Measurements from ENCODE around the gene MED27.

Gene MED27, protein sequence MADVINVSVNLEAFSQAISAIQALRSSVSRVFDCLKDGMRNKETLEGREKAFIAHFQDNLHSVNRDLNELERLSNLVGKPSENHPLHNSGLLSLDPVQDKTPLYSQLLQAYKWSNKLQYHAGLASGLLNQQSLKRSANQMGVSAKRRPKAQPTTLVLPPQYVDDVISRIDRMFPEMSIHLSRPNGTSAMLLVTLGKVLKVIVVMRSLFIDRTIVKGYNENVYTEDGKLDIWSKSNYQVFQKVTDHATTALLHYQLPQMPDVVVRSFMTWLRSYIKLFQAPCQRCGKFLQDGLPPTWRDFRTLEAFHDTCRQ

DNA sequence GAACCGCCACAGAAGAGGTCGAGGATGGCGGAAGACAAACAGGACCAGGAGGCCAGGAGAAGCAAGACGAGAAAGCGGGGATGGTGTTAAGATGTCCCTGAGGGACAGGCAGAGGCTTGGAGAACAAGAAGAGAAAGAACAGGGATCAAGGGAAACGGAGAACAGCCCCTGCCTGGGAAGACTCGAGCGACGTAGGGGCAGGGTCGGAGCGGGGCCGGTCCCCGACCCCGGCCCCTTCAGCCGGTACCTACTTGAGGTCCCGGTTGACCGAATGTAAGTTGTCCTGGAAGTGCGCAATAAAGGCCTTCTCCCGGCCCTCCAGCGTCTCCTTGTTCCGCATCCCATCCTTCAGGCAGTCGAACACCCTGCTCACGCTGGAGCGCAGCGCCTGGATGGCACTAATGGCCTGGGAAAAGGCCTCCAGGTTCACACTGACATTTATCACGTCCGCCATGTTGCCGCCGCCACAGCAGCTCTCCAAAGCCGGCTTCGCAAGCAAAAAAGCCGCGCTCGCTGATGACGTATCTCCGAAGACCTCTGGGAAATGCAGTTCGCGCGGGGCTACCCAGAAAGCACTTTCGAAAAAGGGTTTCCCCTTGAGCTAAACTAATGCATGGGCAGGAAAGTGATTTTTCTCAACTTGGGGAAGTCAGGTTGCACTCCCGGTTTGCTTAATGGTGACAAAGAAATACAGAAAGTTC, at the start of gene MED27:
Gene MED27, minus strand, starts transcription at position 477 of the 701 bp plus-strand sequence. Its CDS starts 23 bp downstream, at position 454.
- Mint-ChIP-seq H3K4me1 (peaks cover 45% of the 10 kb centered on the region), H3K4me3 (peak within 1 kb of the TSS; percentile 99), H3K36me3 (peaks cover 12% of the 10 kb centered on the region), H3K9me3 (no peaks in the 10 kb centered on the region), H3K27ac (peak within 1 kb of the TSS; percentile 97), H3K27me3 (no peaks in the 10 kb centered on the region)

GRCh38 chr9:132127888-132128534, 48.3 kb upstream of the MED27 start:
- H3K4me1 Mint-ChIP-seq = peaks cover 13% of the 10 kb centered on the region
- no peaks in the 10 kb centered on the region for H3K36me3 Mint-ChIP-seq
- no peak overlapping the region for H3K27ac Mint-ChIP-seq
- no peak overlapping the region for H3K4me3 Mint-ChIP-seq
- no peaks in the 10 kb centered on the region for H3K9me3 Mint-ChIP-seq
- peaks cover 45% of the 10 kb centered on the region for H3K27me3 Mint-ChIP-seq

DNA sequence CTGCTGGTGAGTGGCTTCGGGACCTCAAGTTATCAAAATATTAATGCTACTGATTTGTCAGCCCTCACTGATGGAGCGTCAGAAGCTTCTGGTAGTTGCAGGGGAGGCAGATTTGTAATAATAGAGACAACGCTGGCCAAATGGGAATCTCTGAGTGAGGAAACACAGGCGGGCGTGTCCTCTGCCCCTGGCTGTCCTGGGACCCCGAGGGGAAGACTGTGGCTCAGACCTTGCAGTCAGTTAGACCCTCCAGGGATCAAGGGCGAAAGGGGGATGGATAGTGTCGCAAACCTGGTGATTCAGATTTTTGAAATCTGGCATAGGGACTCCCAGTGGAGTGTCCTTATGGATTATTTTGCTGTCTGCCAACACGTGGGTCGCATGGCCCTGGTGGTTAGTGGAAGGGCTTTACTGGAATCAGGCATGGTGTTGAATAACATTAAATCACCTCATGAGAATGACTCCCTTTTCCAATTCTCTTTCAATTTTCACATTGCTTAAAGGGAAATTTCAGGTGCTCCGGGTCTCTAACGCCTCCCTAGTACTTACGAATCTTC, 47.1 kb upstream of the MED27 start:
- H3K4me3 Mint-ChIP-seq = peak overlapping the region; percentile 28
- H3K9me3 Mint-ChIP-seq = no peaks in the 10 kb centered on the region
- H3K27me3 Mint-ChIP-seq = peaks cover 47% of the 10 kb centered on the region
- no peak overlapping the region for H3K27ac Mint-ChIP-seq
- peaks cover 13% of the 10 kb centered on the region for H3K4me1 Mint-ChIP-seq
- no peaks in the 10 kb centered on the region for H3K36me3 Mint-ChIP-seq

DNA sequence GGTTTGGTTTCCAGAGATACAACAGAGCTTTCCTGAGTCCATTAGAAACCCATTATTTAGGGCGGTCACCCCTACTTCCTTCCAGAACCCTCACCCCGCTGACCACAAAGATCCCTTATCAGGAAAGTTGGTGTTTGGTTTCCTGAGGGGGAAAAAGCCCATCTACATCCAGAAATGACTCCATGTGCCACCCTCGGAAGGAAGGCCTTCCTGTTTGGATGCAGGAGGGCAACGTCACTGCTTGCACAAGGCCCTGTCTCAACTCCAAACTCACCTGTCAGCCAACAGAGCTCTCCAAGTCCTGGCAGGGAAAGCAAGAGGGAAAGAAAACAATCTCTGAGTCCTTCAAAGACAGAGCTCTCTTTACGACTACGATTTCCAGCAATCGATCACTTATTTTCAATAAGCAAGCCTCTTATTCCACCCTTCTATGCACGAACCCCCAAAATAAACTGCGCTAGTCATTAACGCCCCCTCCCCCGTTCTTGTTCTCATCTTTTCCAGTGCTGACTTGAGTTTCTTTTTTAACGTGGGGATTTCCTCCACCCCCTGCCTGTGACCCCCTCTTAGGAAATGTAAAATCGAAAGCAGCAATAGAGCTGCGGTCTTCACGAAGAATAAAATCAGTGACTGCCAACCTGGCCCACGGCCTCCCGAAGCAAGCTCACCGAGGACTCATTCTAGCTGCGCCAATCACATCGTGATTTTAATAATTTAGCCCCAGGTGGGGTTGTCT, 46.4 kb upstream of the MED27 start:
- H3K27ac Mint-ChIP-seq = peak overlapping the region; percentile 63

DNA sequence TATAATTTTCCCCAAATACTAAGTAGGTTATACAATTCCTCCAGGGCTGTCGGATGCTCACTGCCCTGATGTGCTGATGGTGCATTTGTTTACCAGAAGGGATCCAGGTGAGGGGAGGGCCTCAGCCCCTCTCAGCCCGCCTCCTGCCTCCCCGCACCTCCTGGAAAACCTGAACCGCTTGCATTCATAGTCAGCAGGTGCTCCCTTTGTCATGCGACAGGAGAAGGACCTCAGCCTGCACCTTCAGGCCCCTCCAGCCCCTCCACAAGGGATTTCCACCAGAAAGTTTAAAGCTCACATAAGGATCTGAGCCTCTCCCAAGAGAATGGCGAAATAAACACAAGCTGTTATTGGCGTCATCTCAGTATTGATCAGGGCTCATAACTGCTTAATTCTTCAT, 45.7 kb upstream of the MED27 start:
- H3K4me3 Mint-ChIP-seq = no peak overlapping the region
- no peak overlapping the region for H3K27ac Mint-ChIP-seq
- H3K4me1 Mint-ChIP-seq = peaks cover 13% of the 10 kb centered on the region
- no peaks in the 10 kb centered on the region for H3K9me3 Mint-ChIP-seq
- no peaks in the 10 kb centered on the region for H3K36me3 Mint-ChIP-seq
- peaks cover 52% of the 10 kb centered on the region for H3K27me3 Mint-ChIP-seq

More for the DNA sequence above, 46.4 kb upstream of the MED27 start:
- Mint-ChIP-seq H3K4me3 (peak overlapping the region; percentile 28), H3K36me3 (no peaks in the 10 kb centered on the region), H3K9me3 (no peaks in the 10 kb centered on the region), H3K27me3 (peaks cover 48% of the 10 kb centered on the region), H3K4me1 (peaks cover 13% of the 10 kb centered on the region)

GRCh38 chr9:132124800-132125199, 45.1 kb upstream of the MED27 start:
- Mint-ChIP-seq H3K4me3 (no peak overlapping the region), H3K36me3 (no peaks in the 10 kb centered on the region), H3K4me1 (peaks cover 13% of the 10 kb centered on the region), H3K9me3 (no peaks in the 10 kb centered on the region), H3K27ac (no peak overlapping the region), H3K27me3 (peaks cover 51% of the 10 kb centered on the region)

- no peak overlapping the region for H3K4me3 Mint-ChIP-seq
- peaks cover 5% of the 10 kb centered on the region for H3K4me1 Mint-ChIP-seq
- H3K27me3 Mint-ChIP-seq = peaks cover 49% of the 10 kb centered on the region
- H3K27ac Mint-ChIP-seq = no peak overlapping the region
- no peaks in the 10 kb centered on the region for H3K36me3 Mint-ChIP-seq
- no peaks in the 10 kb centered on the region for H3K9me3 Mint-ChIP-seq
These were observed 41.4 kb upstream of the MED27 start for GRCh38 chr9:132121021-132121420.

DNA sequence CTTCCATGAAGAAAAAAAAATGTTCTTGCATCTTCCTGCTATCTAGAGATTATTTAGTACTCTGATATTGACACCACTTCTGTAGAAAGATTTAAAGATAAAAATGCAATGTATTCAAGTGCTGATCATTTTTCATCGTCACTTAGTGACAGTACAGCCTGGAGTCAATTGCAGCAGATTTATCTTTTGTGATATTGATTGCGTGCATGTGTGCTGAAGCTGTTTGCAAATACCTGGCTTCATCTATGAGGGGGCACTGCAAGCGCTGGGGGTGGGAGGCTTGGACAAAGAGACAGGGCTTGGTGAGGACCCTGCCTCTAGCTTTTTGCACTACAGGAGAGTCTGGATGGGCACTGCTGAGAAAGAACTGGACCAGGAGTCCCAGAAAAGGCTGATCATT, 38.0 kb upstream of the MED27 start:
- H3K9me3 Mint-ChIP-seq = peaks cover 5% of the 10 kb centered on the region
- H3K27ac Mint-ChIP-seq = no peak overlapping the region
- peaks cover 46% of the 10 kb centered on the region for H3K27me3 Mint-ChIP-seq
- no peak overlapping the region for H3K4me3 Mint-ChIP-seq
- H3K4me1 Mint-ChIP-seq = no peaks in the 10 kb centered on the region
- H3K36me3 Mint-ChIP-seq = no peaks in the 10 kb centered on the region

DNA sequence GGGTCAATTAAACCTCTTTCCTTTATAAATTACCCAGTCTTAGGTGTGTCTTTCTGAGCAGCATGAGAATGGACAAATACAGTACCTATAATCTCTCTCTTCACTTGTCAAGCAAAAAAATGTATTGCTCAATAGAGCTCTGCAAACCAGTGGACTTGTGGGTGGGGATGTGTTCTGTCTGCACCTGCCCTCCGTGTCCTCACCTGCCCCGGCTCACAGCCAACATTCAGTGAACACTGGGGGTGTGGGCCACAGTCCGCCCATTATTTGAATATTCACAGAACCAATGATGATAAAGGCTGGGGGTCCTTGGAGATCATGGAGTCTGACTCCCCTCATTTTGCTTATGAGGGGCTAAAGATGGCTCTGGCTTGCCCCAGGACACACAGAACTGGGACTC, 36.9 kb upstream of the MED27 start:
- peaks cover 44% of the 10 kb centered on the region for H3K27me3 Mint-ChIP-seq
- H3K4me1 Mint-ChIP-seq = no peaks in the 10 kb centered on the region
- no peak overlapping the region for H3K27ac Mint-ChIP-seq
- H3K4me3 Mint-ChIP-seq = no peak overlapping the region
- no peaks in the 10 kb centered on the region for H3K36me3 Mint-ChIP-seq
- H3K9me3 Mint-ChIP-seq = peaks cover 5% of the 10 kb centered on the region

GRCh38 chr9:132114102-132114707, 34.5 kb upstream of the MED27 start:
- H3K9me3 Mint-ChIP-seq = peaks cover 5% of the 10 kb centered on the region
- H3K27ac Mint-ChIP-seq = no peak overlapping the region
- H3K4me3 Mint-ChIP-seq = no peak overlapping the region
- peaks cover 40% of the 10 kb centered on the region for H3K27me3 Mint-ChIP-seq
- H3K4me1 Mint-ChIP-seq = no peaks in the 10 kb centered on the region
- no peaks in the 10 kb centered on the region for H3K36me3 Mint-ChIP-seq

DNA sequence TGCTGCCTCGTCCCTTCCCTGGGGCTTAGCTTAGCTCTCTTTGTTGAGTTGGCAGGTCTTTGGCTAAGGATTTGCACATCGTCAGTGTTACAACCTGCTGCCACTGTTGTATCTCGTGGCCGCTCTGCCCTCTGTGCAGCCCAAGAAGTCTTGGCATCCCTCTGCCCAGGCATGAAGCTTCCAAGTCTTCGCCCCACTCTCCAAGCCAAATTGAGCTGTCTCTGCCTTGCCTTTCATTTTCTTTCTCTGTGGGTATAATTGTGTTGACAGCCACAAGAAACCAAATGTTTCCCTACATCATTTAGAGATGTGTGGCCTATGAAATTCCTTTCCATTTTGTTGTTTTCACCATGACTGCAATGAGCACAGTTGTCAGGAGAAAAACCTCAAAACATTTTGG, 29.6 kb upstream of the MED27 start:
- Mint-ChIP-seq H3K9me3 (peaks cover 4% of the 10 kb centered on the region), H3K27me3 (peaks cover 30% of the 10 kb centered on the region), H3K4me1 (no peaks in the 10 kb centered on the region), H3K4me3 (no peak overlapping the region), H3K36me3 (no peaks in the 10 kb centered on the region), H3K27ac (no peak overlapping the region)

DNA sequence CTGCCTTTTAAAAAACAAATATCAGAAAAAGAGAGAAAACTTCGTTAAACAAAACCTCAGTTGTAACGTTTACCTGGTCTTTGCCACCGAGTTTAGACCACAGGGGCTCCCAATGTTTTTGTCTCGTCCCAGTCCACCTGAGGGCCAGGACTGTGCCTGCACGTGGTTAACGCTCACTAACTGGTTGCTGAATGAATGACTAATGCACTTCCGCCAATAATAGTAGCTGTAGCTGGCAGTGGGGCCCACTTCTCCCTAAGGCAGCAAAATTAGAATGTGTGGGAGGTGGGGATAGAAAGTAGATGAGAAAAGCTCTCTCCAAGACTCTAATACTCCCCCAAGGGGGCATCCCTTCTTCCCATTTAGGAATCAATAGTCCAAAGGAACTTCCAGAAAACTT, 29.1 kb upstream of the MED27 start:
- Mint-ChIP-seq H3K4me3 (no peak overlapping the region), H3K27ac (no peak overlapping the region), H3K27me3 (peaks cover 25% of the 10 kb centered on the region), H3K4me1 (no peaks in the 10 kb centered on the region), H3K9me3 (no peaks in the 10 kb centered on the region), H3K36me3 (no peaks in the 10 kb centered on the region)

- peaks cover 27% of the 10 kb centered on the region for H3K27me3 Mint-ChIP-seq
- H3K36me3 Mint-ChIP-seq = no peaks in the 10 kb centered on the region
- H3K27ac Mint-ChIP-seq = no peak overlapping the region
- no peaks in the 10 kb centered on the region for H3K9me3 Mint-ChIP-seq
- no peaks in the 10 kb centered on the region for H3K4me1 Mint-ChIP-seq
- H3K4me3 Mint-ChIP-seq = no peak overlapping the region
These were observed 20.2 kb upstream of the MED27 start for GRCh38 chr9:132099741-132100407.

- Mint-ChIP-seq H3K27ac (no peak overlapping the region), H3K27me3 (peaks cover 31% of the 10 kb centered on the region), H3K36me3 (no peaks in the 10 kb centered on the region), H3K4me3 (no peak overlapping the region), H3K9me3 (no peaks in the 10 kb centered on the region), H3K4me1 (no peaks in the 10 kb centered on the region)
These were observed 19.5 kb upstream of the MED27 start for GRCh38 chr9:132099167-132099566.

Data from activated naive CD4-positive, alpha-beta T cell treated with anti-CD3 and anti-CD28 coated beads, Interleukin-2, amount 50 U/mL, for 24 hours (primary cell).